GM12878 (cell line): ENCODE results near the gene TAB2. TPM values are rescaled to one million over a fixed set of nuclear protein-coding genes. Genes with fewer than 3 reads are reported as not detected.

Experiments used
- CEBPZ ChIP-seq: fragments of 150-350 bp; IDR thresholded peaks from 2 replicates; pipeline ENCODE4 v1.6.1; 2016; ENCODE audit warnings: low read depth, low read length
- E2F8 ChIP-seq: fragments of 450-650 bp; IDR thresholded peaks from 2 replicates; pipeline ENCODE4 v1.6.1; 2018; ENCODE audit warnings: mild to moderate bottlenecking, low read depth, moderate library complexity; ENCODE audit not compliant: partially characterized antibody
- IKZF2 ChIP-seq, 2 experiments: fragments of 450-650 bp; IDR thresholded peaks; 2 replicates each; pipeline ENCODE4 v1.6.1; 2017; ENCODE audit warnings: mild to moderate bottlenecking in 2 of 2, moderate library complexity in 2 of 2
- IRF4 ChIP-seq: IDR thresholded peaks from 2 replicates; pipeline ENCODE4 v1.6.1; 2011; ENCODE audit warnings: low read depth, low read length
- PAX8 ChIP-seq: fragments of 450-650 bp; IDR thresholded peaks from 2 replicates; pipeline ENCODE4 v1.6.1; 2017; ENCODE audit warnings: mild to moderate bottlenecking, moderate library complexity
- POLR2A ChIP-seq: IDR thresholded peaks from 2 replicates; pipeline ENCODE4 v1.6.1; 2011; ENCODE audit warnings: low read depth, mild to moderate bottlenecking, low read length
- polyA plus RNA-seq, 11 experiments: library from polyadenylated mRNA; depleted of rRNA in 4 of 11; unstranded in 6 of 11; stranded (reverse) in 5 of 11; fragments of >200 nt; fragmentation: Nextera tagmentation in 4 of 11; fragmentation: Illumina TruSeq in 1 of 11; extraction: Ambion mirVana in 4 of 11; extraction: Trizol in 1 of 11; gene quantifications; 1 replicate in 1 of 11; 2 replicates in 10 of 11; pipeline versions ENCODE4 v1.2.1 to v1.2.3, GENCODE V29; 2011 to 2016; ENCODE audit warnings: inconsistent platforms in 2 of 11, missing spikeins in 2 of 11, low read depth in 1 of 11
- total RNA-seq, 4 experiments: library from RNA; depleted of rRNA in 3 of 4; stranded (reverse); fragments of >200 nt in 3 of 4; fragmentation: Illumina TruSeq in 1 of 4; extraction: Trizol in 1 of 4; gene quantifications; 2 replicates each; pipeline versions ENCODE4 v1.2.1 to v1.2.3, GENCODE V29; 2013 to 2021
- TF ChIP-seq, protein P1 (sequence below): IDR thresholded peaks from 2 replicates; pipeline ENCODE4 v1.6.1; 2012; ENCODE audit warnings: low read length, inconsistent platforms
- TF ChIP-seq, protein P2 (sequence below), 3 experiments: IDR thresholded peaks in 2 of 3; conservative IDR thresholded peaks in 1 of 3; 2 replicates each; pipeline ENCODE4 v1.5.1; 2011; ENCODE audit warnings: low read depth in 3 of 3, low read length in 3 of 3, mild to moderate bottlenecking in 3 of 3, control low read depth in 2 of 3, moderate library complexity in 2 of 3, inconsistent platforms in 1 of 3, mixed read lengths in 1 of 3; ENCODE audit not compliant: control insufficient read depth in 2 of 3, insufficient read depth in 1 of 3; ENCODE audit errors: extremely low read depth in 1 of 3
- TF ChIP-seq, protein P3 (sequence below): fragments of 450-650 bp; IDR thresholded peaks from 2 replicates; pipeline ENCODE4 v1.6.1; 2016; ENCODE audit warnings: mild to moderate bottlenecking, moderate library complexity, borderline replicate concordance

Gene TAB2
- total and polyA plus RNA-seq, 10 of the 15 experiments (the other 5 are each of a cell fraction or from before 2014, with no cell fraction given), result 8.9 to 66.3 (median 23.0) TPM

DNA sequence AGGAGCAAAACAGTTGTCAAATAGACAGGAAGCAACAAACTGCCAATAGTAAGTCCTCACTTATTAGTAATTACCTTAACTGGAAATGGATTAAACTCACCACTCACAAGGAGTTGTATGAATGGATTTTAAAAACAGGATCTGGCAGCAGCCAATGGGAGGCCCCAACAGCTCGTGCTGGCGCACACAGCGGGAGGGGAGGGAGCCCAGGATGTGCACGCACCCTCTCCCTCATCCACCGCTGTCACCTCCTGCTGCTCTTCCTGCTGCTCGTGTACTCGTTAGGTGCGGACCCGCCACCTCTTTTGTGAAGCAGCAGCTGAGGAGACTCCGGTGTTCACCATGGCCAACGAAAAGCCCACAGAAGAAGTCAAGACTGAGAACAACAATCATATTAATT is 82.5 kb downstream of the TAB2 start, which contains the start of gene SUMO4 (continued):
- no peak for TF ChIP-seq E2F8
- TF ChIP-seq, protein P1, sequence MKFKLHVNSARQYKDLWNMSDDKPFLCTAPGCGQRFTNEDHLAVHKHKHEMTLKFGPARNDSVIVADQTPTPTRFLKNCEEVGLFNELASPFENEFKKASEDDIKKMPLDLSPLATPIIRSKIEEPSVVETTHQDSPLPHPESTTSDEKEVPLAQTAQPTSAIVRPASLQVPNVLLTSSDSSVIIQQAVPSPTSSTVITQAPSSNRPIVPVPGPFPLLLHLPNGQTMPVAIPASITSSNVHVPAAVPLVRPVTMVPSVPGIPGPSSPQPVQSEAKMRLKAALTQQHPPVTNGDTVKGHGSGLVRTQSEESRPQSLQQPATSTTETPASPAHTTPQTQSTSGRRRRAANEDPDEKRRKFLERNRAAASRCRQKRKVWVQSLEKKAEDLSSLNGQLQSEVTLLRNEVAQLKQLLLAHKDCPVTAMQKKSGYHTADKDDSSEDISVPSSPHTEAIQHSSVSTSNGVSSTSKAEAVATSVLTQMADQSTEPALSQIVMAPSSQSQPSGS, result no peak
- TF ChIP-seq CEBPZ, result no peak
- TF ChIP-seq, protein P2, sequence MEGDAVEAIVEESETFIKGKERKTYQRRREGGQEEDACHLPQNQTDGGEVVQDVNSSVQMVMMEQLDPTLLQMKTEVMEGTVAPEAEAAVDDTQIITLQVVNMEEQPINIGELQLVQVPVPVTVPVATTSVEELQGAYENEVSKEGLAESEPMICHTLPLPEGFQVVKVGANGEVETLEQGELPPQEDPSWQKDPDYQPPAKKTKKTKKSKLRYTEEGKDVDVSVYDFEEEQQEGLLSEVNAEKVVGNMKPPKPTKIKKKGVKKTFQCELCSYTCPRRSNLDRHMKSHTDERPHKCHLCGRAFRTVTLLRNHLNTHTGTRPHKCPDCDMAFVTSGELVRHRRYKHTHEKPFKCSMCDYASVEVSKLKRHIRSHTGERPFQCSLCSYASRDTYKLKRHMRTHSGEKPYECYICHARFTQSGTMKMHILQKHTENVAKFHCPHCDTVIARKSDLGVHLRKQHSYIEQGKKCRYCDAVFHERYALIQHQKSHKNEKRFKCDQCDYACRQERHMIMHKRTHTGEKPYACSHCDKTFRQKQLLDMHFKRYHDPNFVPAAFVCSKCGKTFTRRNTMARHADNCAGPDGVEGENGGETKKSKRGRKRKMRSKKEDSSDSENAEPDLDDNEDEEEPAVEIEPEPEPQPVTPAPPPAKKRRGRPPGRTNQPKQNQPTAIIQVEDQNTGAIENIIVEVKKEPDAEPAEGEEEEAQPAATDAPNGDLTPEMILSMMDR (IDR thresholded peaks at IDR 0.05 in 2 of 3, conservative IDR thresholded peaks at IDR 0.05 in 1 of 3; ENCODE audit: control insufficient read depth in 2 of 3, extremely low read depth in 1 of 3, insufficient read depth in 1 of 3, low read depth in 3 of 3, low read length in 3 of 3), result no peak
- TF ChIP-seq IKZF2 (IDR thresholded peaks at IDR 0.05), result no peak
- TF ChIP-seq IRF4, result no peak
- TF ChIP-seq, protein P3, sequence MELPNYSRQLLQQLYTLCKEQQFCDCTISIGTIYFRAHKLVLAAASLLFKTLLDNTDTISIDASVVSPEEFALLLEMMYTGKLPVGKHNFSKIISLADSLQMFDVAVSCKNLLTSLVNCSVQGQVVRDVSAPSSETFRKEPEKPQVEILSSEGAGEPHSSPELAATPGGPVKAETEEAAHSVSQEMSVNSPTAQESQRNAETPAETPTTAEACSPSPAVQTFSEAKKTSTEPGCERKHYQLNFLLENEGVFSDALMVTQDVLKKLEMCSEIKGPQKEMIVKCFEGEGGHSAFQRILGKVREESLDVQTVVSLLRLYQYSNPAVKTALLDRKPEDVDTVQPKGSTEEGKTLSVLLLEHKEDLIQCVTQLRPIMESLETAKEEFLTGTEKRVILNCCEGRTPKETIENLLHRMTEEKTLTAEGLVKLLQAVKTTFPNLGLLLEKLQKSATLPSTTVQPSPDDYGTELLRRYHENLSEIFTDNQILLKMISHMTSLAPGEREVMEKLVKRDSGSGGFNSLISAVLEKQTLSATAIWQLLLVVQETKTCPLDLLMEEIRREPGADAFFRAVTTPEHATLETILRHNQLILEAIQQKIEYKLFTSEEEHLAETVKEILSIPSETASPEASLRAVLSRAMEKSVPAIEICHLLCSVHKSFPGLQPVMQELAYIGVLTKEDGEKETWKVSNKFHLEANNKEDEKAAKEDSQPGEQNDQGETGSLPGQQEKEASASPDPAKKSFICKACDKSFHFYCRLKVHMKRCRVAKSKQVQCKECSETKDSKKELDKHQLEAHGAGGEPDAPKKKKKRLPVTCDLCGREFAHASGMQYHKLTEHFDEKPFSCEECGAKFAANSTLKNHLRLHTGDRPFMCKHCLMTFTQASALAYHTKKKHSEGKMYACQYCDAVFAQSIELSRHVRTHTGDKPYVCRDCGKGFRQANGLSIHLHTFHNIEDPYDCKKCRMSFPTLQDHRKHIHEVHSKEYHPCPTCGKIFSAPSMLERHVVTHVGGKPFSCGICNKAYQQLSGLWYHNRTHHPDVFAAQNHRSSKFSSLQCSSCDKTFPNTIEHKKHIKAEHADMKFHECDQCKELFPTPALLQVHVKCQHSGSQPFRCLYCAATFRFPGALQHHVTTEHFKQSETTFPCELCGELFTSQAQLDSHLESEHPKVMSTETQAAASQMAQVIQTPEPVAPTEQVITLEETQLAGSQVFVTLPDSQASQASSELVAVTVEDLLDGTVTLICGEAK, result no peak
- TF ChIP-seq POLR2A, result no peak
- TF ChIP-seq PAX8, result no peak
